HL-60 (cell line): ENCODE results near the gene ADAM20.
"Not testable (repeated sequence)": the region's sequence is repeated elsewhere in the genome, so short reads cannot be mapped to it uniquely, and the experiment has no call there.

Experiments
- DNase-seq, 2 experiments: peaks; one replicate each; pipeline ENCODE4 v3.0.0-alpha.2; 2010 to 2020; ENCODE audit warnings: low read depth in 1 of 2, low spot score in 1 of 2
- H3K27ac ChIP-seq: fragments of 250-450 bp; sonication (Bioruptor Pico); replicated peaks from 2 replicates; pipeline ENCODE4 v1.5.1; 2020; ENCODE audit warnings: mild to moderate bottlenecking, moderate library complexity
- H3K27me3 ChIP-seq: fragments of 250-450 bp; sonication (Bioruptor Pico); 2 replicates; pipeline ENCODE4 v1.5.1; 2021; ENCODE audit warnings: mild to moderate bottlenecking, moderate library complexity; ENCODE audit not compliant: insufficient read depth, poor library complexity, severe bottlenecking
- H3K4me3 ChIP-seq: replicated peaks from 2 replicates; pipeline ENCODE4 v1.5.1; 2011; ENCODE audit warnings: mild to moderate bottlenecking, control low read depth, low read length; ENCODE audit not compliant: insufficient read depth
- GABPA ChIP-seq: IDR thresholded peaks from 2 replicates; pipeline ENCODE4 v1.6.1; 2012; ENCODE audit warnings: low read depth
- POLR2AphosphoS5 ChIP-seq: IDR thresholded peaks from 2 replicates; pipeline ENCODE4 v1.6.1; 2012; ENCODE audit warnings: low read depth
- SPI1 ChIP-seq: IDR thresholded peaks from 2 replicates; pipeline ENCODE4 v1.6.1; 2012; ENCODE audit warnings: low read depth, mild to moderate bottlenecking, borderline replicate concordance
- TF ChIP-seq, protein P1 (sequence below): IDR thresholded peaks from 2 replicates; pipeline ENCODE4 v1.6.1; 2012; ENCODE audit warnings: low read depth; ENCODE audit not compliant: insufficient replicate concordance
- TF ChIP-seq, protein P2 (sequence below): IDR thresholded peaks from one replicate; pipeline ENCODE4 v1.5.1; 2011; ENCODE audit warnings: low read length, control low read depth, inconsistent platforms; ENCODE audit not compliant: insufficient read depth

Gene ADAM20

GRCh38 chr14:70489579-70490200, 45.1 kb downstream of the ADAM20 start:
- Histone ChIP-seq H3K27me3 (no peaks in the 10 kb centered on the region), H3K4me3 (no peak overlapping the region), H3K27ac (no peak overlapping the region)
- TF ChIP-seq SPI1 (no peak), POLR2AphosphoS5 (no peak), GABPA (no peak)
- TF ChIP-seq, protein P1, sequence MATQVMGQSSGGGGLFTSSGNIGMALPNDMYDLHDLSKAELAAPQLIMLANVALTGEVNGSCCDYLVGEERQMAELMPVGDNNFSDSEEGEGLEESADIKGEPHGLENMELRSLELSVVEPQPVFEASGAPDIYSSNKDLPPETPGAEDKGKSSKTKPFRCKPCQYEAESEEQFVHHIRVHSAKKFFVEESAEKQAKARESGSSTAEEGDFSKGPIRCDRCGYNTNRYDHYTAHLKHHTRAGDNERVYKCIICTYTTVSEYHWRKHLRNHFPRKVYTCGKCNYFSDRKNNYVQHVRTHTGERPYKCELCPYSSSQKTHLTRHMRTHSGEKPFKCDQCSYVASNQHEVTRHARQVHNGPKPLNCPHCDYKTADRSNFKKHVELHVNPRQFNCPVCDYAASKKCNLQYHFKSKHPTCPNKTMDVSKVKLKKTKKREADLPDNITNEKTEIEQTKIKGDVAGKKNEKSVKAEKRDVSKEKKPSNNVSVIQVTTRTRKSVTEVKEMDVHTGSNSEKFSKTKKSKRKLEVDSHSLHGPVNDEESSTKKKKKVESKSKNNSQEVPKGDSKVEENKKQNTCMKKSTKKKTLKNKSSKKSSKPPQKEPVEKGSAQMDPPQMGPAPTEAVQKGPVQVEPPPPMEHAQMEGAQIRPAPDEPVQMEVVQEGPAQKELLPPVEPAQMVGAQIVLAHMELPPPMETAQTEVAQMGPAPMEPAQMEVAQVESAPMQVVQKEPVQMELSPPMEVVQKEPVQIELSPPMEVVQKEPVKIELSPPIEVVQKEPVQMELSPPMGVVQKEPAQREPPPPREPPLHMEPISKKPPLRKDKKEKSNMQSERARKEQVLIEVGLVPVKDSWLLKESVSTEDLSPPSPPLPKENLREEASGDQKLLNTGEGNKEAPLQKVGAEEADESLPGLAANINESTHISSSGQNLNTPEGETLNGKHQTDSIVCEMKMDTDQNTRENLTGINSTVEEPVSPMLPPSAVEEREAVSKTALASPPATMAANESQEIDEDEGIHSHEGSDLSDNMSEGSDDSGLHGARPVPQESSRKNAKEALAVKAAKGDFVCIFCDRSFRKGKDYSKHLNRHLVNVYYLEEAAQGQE: no peak
- TF ChIP-seq, protein P2, sequence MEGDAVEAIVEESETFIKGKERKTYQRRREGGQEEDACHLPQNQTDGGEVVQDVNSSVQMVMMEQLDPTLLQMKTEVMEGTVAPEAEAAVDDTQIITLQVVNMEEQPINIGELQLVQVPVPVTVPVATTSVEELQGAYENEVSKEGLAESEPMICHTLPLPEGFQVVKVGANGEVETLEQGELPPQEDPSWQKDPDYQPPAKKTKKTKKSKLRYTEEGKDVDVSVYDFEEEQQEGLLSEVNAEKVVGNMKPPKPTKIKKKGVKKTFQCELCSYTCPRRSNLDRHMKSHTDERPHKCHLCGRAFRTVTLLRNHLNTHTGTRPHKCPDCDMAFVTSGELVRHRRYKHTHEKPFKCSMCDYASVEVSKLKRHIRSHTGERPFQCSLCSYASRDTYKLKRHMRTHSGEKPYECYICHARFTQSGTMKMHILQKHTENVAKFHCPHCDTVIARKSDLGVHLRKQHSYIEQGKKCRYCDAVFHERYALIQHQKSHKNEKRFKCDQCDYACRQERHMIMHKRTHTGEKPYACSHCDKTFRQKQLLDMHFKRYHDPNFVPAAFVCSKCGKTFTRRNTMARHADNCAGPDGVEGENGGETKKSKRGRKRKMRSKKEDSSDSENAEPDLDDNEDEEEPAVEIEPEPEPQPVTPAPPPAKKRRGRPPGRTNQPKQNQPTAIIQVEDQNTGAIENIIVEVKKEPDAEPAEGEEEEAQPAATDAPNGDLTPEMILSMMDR: no peak
- DNase-seq: no peak

DNA sequence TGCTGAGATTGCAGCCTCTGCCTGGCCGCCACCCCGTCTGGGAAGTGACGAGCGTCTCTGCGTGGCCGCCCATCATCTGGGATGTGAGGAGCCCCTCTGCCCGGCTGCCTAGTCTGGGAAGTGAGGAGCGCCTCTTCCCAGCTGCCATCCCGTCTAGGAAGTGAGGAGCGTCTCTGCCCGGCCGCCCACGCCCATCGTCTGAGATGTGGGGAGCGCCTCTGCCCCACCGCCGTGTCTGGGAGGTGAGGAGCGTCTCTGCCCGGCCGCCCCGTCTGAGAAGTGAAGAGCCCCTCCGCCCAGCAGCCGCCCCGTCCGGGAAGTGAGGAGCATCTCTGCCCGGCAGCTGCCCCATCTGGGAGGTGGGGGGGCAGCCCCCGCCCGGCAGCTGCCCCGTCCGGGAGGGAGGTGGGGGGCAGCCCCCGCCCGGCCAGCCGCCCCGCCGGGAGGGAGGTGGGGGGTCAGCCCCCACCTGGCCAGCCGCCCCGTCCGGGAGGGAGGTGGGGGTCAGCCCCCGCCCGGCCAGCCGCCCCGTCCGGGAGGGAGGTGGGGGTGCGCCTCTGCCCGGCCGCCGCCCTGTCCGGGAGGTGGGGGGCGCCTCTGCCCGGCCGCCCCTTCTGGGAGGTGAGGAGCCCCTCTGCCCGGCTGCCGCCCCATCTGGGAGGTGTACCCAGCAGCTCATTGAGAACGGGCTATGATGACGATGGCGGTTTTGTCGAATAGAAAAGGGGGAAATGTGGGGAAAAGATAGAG, 57.3 kb downstream of the ADAM20 start:
- DNase-seq, H3K27me3 ChIP-seq, H3K4me3 ChIP-seq, H3K27ac ChIP-seq: not testable (repeated sequence)

- H3K27me3 ChIP-seq, DNase-seq, H3K4me3 ChIP-seq, H3K27ac ChIP-seq: not testable (repeated sequence)
Measured at GRCh38 chr14:70475459-70475858, 59.3 kb downstream of the ADAM20 start.

- Histone ChIP-seq H3K4me3 (no peak overlapping the region), H3K27me3 (no peaks in the 10 kb centered on the region), H3K27ac (no peak overlapping the region)
- TF ChIP-seq, protein P2: no peak
- TF ChIP-seq POLR2AphosphoS5: no peak
- TF ChIP-seq, protein P1: no peak
- no peak for TF ChIP-seq GABPA
- TF ChIP-seq SPI1: no peak
- DNase-seq: no peak
Measured at GRCh38 chr14:70473825-70474224, 61.0 kb downstream of the ADAM20 start.
